GM13976 (cell line): Measurements from ENCODE around the gene VAV1.

Experiments
- DNase-seq: peaks from one replicate; pipeline ENCODE4 v3.0.0; 2012; ENCODE audit warnings: low spot score
- in situ Hi-C: fragments of 300-500 bp; cut with MboI; formaldehyde crosslinking; loops from one replicate; pipeline ENCODE4 v1.12.0; 2022; ENCODE audit warnings: low sequenced_read_pairs, mixed read lengths, inconsistent platforms; ENCODE audit not compliant: unreplicated experiment
- TF ChIP-seq, protein P1 (sequence below): IDR thresholded peaks from 2 replicates; pipeline ENCODE4 v1.5.1; 2012; ENCODE audit warnings: borderline replicate concordance, mild to moderate bottlenecking; ENCODE audit not compliant: insufficient read depth; ENCODE audit errors: extremely low read depth, missing control alignments, control extremely low read depth

VAV1 gene

DNA sequence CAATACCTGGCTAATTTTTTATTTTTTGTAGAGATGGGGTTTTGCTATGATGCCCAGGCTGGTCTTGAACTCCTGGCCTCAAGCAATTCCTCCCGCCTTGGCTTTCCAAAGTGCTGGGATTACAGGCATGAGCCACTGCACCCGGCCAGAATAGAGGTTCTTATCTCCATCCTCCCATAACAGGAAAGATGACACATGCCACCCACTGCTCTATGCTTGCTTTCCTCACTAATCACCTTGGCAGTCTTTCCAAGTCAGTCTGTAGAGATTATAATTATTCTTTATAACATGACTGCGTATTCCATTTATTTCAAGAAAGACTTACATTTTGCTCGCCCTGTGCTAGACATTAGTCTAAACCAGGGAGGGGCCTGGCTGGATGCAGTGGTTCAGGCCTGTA is 6.7 kb downstream of the VAV1 start:
- TF ChIP-seq, protein P1, sequence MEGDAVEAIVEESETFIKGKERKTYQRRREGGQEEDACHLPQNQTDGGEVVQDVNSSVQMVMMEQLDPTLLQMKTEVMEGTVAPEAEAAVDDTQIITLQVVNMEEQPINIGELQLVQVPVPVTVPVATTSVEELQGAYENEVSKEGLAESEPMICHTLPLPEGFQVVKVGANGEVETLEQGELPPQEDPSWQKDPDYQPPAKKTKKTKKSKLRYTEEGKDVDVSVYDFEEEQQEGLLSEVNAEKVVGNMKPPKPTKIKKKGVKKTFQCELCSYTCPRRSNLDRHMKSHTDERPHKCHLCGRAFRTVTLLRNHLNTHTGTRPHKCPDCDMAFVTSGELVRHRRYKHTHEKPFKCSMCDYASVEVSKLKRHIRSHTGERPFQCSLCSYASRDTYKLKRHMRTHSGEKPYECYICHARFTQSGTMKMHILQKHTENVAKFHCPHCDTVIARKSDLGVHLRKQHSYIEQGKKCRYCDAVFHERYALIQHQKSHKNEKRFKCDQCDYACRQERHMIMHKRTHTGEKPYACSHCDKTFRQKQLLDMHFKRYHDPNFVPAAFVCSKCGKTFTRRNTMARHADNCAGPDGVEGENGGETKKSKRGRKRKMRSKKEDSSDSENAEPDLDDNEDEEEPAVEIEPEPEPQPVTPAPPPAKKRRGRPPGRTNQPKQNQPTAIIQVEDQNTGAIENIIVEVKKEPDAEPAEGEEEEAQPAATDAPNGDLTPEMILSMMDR: no peak
- in situ Hi-C loops: no loop called here
- DNase-seq: no peak

DNA sequence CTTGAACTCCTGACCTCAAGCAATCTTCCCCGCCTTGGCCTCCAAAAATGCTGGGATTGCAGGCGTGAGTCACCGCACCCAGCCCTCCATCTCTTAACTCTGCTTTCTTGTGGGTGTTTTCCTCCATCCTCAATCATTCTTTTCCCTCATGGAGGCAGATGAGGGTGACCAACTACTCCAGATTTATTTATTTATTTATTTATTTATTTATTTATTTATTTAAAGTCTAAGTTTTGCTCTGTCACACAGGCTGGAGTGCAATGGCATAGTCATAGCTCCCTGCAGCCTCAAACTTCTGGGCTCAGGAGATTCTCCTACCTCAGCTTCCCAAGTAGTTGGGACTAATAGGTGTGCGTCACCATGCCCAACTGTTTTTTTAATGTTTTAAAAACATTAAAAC is 14.9 kb downstream of the VAV1 start:
- no peak for DNase-seq
- TF ChIP-seq, protein P1: no peak
- in situ Hi-C loops: no loop called here

DNA sequence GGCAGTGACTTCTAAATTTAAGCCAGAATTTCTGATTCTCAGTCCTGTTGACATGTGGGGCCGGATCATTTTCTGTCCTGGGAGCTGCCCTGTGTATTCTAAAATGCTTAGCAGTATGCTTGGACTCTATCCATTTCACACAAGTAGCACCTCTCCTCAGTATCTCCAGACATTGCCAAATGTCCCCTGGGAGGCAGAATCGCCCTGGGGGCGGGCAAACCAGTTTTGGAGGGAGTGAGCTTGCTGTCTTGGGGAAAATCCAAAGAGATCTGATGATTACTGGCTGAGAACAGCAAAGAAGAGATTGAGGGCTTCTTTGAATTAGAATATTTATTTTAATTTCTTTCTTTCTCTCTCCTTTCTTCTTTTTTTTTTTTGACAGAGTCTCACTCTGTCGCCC is 16.4 kb downstream of the VAV1 start:
- no peak for DNase-seq
- TF ChIP-seq, protein P1: no peak
- in situ Hi-C loops: no loop called here

DNA sequence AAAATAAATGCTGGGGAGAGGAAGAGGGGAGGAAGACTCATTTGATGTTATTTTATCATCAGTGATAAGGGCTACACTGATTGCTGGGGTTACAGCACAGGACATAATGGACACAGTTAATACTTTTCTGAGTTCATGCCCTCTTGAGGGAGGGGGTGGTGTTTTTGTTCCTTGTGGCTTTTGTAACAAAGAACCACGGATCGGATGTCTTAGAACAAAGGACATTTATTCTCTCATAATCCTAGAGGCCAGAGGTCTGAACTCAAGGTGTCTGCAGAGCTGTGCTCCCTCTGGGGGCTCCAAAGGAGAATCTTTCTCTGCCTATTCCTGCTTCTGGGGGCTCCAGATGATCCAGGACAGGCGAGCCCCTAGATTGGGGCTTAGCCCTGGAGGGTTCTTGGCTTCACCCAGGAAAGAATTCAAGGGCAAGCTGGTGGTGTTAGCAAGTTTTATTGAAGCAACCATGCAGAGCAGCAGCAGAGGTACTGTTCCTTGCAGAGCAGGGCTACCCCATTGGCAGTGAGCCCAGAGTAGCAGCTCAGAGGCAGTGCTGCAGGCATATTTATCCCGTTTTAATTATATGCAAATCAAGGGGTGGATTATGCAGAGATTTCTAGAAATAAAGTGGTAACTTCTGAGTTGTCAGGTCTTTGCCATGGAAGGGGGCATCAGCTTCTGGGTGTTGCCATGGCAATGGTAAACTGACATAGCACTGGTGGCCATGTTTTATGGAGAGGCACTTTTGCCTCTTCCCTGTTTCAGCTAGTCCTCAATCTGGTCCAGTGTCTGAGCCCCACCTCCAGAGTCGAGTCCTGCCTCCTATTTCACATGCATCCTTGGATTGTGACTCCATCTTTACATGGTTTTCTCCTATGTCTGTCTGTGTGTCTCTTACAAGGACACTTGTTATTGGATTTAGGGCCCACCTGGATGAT is 18.0 kb downstream of the VAV1 start:
- in situ Hi-C loops: no loop called here
- no peak for DNase-seq
- TF ChIP-seq, protein P1: no peak

DNA sequence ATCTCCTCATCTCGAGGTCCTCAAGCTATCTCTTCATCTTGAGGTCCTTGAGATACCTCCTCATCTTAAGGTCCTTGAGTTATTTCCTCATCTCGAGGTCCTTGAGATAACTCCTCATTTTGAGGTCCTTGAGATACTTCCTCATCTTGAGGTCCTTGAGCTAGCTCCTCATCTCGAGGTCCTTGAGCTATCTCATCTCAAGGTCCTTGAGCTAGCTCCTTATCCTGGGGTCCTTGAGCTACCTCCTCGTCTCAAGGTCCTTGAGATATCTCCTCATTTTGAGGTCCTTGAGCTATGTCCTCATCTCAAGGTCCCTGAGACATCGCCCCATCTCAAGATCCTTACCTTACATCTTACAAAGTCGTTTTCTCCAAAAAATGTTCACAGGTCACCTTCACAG is 18.7 kb downstream of the VAV1 start:
- TF ChIP-seq, protein P1: no peak
- in situ Hi-C loops: no loop called here

DNA sequence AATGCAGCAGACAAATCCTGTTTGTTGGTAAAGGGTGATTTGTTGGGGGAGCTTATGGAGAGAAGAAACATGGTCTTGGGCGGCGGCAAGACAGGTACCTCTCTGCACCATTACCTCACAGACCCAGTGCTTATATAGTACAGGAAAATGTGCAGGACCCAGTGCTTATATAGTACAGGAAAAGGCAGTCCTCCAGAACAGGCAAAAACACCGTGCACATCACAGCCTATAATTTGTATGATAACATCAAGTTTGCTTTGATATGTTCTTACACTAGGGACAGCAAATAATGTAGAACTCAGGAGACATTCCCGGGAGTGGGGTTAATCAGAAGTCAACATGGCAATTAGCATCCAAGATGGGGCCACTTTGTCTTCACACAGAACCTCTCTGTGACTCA is 20.9 kb downstream of the VAV1 start:
- in situ Hi-C loops: no loop called here
- TF ChIP-seq, protein P1: no peak
- DNase-seq: no peak

More for the DNA sequence above, 18.7 kb downstream of the VAV1 start:
- DNase-seq: no peak
